K562 (cell line): ENCODE results near the gene CENPC. TPM values are rescaled to one million over a fixed set of nuclear protein-coding genes. Genes with fewer than 3 reads are reported as not detected.
A peak's percentile ranks its signal among the peaks of the same experiment; 100 is the strongest.

Experiments used
- EP400 ChIP-seq: fragments of 450-650 bp; IDR thresholded peaks from 2 replicates; pipeline ENCODE4 v1.6.1; 2017; ENCODE audit warnings: antibody characterized with exemption, mild to moderate bottlenecking, moderate library complexity
- FOXK2 ChIP-seq, 2 experiments: fragments of 450-650 bp; IDR thresholded peaks in 1 of 2; conservative IDR thresholded peaks in 1 of 2; 2 replicates each; pipeline ENCODE4 v1.6.1; 2016; ENCODE audit warnings: low read depth in 2 of 2, mild to moderate bottlenecking in 1 of 2
- NBN ChIP-seq: fragments of 450-650 bp; IDR thresholded peaks from 2 replicates; pipeline ENCODE4 v1.6.1; 2016; ENCODE audit warnings: low read depth, mild to moderate bottlenecking
- PHF20 ChIP-seq: fragments of 450-650 bp; IDR thresholded peaks from 2 replicates; pipeline ENCODE4 v1.6.1; 2018; ENCODE audit not compliant: partially characterized antibody
- POLR2H ChIP-seq: IDR thresholded peaks from 2 replicates; pipeline ENCODE4 v1.6.1; 2016; ENCODE audit warnings: missing genetic modification characterization, low read depth, mild to moderate bottlenecking, control low read depth, missing compliant biosample characterization, moderate library complexity
- RERE ChIP-seq: sonication (generic); formaldehyde crosslinking; IDR thresholded peaks from 2 replicates; pipeline ENCODE4 v1.8.0; 2023; ENCODE audit warnings: missing genetic modification reagents, mild to moderate bottlenecking, borderline replicate concordance
- TAF1 ChIP-seq: IDR thresholded peaks from 2 replicates; pipeline ENCODE4 v1.6.1; 2011; ENCODE audit warnings: mild to moderate bottlenecking, low read length, moderate library complexity; ENCODE audit not compliant: insufficient read depth, control insufficient read depth, severe bottlenecking; ENCODE audit errors: extremely low read depth
- ZFX ChIP-seq: sonication (generic); formaldehyde crosslinking; IDR thresholded peaks from 2 replicates; pipeline ENCODE4 v1.8.0; 2022; ENCODE audit warnings: mild to moderate bottlenecking, missing genetic modification reagents, moderate library complexity
- ZKSCAN8 ChIP-seq: fragments of 200-800 bp; sonication (Bioruptor generic); IDR thresholded peaks from 2 replicates; pipeline ENCODE4 v1.6.1; 2016; ENCODE audit warnings: missing genetic modification characterization, missing compliant biosample characterization
- ZNF197 ChIP-seq: fragments of 200-800 bp; sonication (Bioruptor generic); IDR thresholded peaks from 2 replicates; pipeline ENCODE4 v1.6.1; 2016; ENCODE audit warnings: low read depth, missing genetic modification characterization, missing compliant biosample characterization
- ZNF695 ChIP-seq: fragments of 450-650 bp; formaldehyde crosslinking; IDR thresholded peaks from 2 replicates; pipeline ENCODE4 v1.4.0; 2020; ENCODE audit warnings: mild to moderate bottlenecking, moderate library complexity
- ZNF76 ChIP-seq: fragments of 250-450 bp; sonication (Bioruptor Pico); IDR thresholded peaks from 2 replicates; pipeline ENCODE4 v1.4.0; 2020; ENCODE audit warnings: mild to moderate bottlenecking, moderate library complexity, borderline replicate concordance
- polyA plus RNA-seq, 8 experiments: library from polyadenylated mRNA; depleted of rRNA in 4 of 8; stranded (reverse) in 5 of 8; unstranded in 3 of 8; fragments of >200 nt; fragmentation: Nextera tagmentation in 2 of 8; fragmentation: Illumina TruSeq in 1 of 8; extraction: Ambion mirVana in 2 of 8; extraction: Trizol in 1 of 8; gene quantifications; 2 replicates each; pipeline versions ENCODE4 v1.2.1 to v1.2.3, GENCODE V29; 2011 to 2014; ENCODE audit warnings: inconsistent platforms in 1 of 8, missing spikeins in 1 of 8
- total RNA-seq, 7 experiments: library from RNA; depleted of rRNA in 6 of 7; stranded (reverse); fragments of >200 nt in 6 of 7; fragmentation: Illumina TruSeq in 2 of 7; extraction: Trizol in 2 of 7; gene quantifications; 2 replicates each; pipeline versions ENCODE4 v1.2.1 to v1.2.3, GENCODE V29; 2011 to 2021; ENCODE audit warnings: low replicate concordance in 1 of 7

CENPC gene
- total and polyA plus RNA-seq, 9 of the 15 experiments (the other 6 are each of a cell fraction or from before 2014, with no cell fraction given) = 18.1 to 48.5 (median 30.8) TPM

GRCh38 chr4:67576059-67576466 is 30.8 kb upstream of the CENPC start (continued):
- no peak for TF ChIP-seq RERE (CRISPR knock-in tag)
- peak; percentile 12; the same call in 1 of the 2 replicates for TF ChIP-seq NBN
- peak; percentile 32; the same call in 1 of the 2 replicates for TF ChIP-seq ZKSCAN8 (CRISPR knock-in tag)
- TF ChIP-seq FOXK2 (conservative IDR thresholded peaks at IDR 0.05 in 1 of 2, IDR thresholded peaks at IDR 0.05 in 1 of 2; ENCODE audit: low read depth in 2 of 2) = 0 out of 4 replicates have a peak, but pooled peaks of 1 of the 2 experiments have one; percentile 22
- peak; percentile 68; the same call in 1 of the 2 replicates for TF ChIP-seq ZFX (CRISPR knock-in tag)
- no peak for TF ChIP-seq ZNF76
- TF ChIP-seq POLR2H = peak; percentile 7; the same call in 1 of the 2 replicates
- TF ChIP-seq EP400 = no peak
- TF ChIP-seq TAF1 = no peak
- 0 out of 2 replicates have a peak, but pooled peaks have one; percentile 54 for TF ChIP-seq ZNF197 (CRISPR knock-in tag)
- peak; percentile 2 for TF ChIP-seq PHF20
- TF ChIP-seq ZNF695 (CRISPR knock-in tag) = no peak
